GM12801 (cell line): ENCODE measurements around the gene ASPDH.

Experiments
- TF ChIP-seq, protein P1 (sequence below): IDR thresholded peaks from one replicate; pipeline ENCODE4 v1.5.1; 2011; ENCODE audit warnings: control low read depth; ENCODE audit not compliant: insufficient read length; ENCODE audit errors: extremely low read depth

The ASPDH gene

DNA sequence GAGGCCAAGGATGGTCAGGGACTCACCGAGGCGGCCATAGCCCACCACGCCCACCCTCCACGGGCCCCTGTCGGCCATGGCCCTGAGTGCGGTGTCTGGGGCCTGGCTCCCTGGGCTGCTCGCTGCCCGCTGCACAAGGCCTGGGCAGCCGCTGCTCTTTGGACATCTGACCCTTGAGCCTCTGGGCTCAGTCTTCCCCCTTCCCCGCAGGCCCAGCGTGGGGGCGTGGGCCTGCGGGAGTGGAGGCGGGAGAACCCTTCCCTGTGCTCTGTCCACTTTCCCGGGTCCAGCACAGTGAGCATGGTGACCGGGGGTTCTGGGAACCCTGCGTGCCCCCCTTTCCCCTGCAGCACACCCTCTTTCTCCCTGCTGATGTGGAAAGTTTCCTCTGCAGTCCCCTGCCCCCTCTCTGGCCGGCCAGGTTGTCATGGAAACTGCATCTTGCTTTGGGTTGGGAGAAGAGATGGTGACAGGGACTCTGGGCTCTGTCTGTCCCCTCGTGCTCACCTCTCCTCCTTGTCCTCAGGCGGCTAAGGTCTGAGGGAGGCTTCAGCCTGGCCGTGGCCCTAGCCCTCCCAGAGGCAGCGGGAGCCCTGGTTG, at the start of gene ASPDH:
Gene ASPDH (minus strand): TSS at position 168 of the 600 bp plus-strand sequence. CDS start 90 bp downstream, at position 78.
- TF ChIP-seq, protein P1, sequence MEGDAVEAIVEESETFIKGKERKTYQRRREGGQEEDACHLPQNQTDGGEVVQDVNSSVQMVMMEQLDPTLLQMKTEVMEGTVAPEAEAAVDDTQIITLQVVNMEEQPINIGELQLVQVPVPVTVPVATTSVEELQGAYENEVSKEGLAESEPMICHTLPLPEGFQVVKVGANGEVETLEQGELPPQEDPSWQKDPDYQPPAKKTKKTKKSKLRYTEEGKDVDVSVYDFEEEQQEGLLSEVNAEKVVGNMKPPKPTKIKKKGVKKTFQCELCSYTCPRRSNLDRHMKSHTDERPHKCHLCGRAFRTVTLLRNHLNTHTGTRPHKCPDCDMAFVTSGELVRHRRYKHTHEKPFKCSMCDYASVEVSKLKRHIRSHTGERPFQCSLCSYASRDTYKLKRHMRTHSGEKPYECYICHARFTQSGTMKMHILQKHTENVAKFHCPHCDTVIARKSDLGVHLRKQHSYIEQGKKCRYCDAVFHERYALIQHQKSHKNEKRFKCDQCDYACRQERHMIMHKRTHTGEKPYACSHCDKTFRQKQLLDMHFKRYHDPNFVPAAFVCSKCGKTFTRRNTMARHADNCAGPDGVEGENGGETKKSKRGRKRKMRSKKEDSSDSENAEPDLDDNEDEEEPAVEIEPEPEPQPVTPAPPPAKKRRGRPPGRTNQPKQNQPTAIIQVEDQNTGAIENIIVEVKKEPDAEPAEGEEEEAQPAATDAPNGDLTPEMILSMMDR: no peak

- TF ChIP-seq, protein P1: no peak
Observed at GRCh38 chr19:50562996-50563395, 49.3 kb upstream of the ASPDH start.

DNA sequence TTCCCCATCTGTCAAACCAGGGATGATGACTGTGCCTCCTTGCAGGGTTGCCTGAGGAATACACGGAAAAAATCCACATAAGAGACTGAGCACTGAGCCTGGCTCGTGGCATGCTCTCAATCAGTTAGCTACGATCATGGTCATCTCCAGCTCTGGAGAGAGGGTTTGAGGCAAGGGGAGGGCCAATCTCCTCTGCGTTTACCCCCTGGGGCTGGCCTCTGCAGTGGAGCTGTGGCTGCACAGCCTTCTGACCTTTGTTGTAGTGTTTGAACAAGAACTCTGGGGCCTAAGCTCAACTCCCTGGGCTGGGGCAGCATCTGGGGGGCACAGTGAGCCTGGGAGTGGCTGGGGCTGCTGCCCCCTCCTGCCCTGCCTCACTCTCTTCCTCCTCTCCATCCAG, 48.6 kb upstream of the ASPDH start:
- TF ChIP-seq, protein P1: no peak

DNA sequence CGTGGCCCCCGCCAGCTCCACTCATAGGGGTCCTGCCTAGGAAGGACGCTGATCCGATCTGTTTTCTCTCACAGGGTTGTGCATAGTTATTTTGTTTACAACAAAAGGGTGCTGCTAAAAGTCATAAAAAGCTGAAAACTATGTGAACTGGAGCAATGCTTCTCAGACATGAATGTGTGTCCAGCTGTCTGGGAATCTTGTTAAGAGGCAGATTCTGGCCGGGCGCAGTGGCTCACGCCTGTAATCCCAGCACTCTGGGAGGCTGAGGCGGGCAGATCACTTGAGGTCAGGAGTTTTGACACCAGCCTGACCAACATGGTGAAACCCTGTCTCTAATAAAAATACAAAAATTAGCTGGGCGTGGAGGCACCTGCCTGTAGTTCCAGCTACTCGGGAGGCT, 45.9 kb upstream of the ASPDH start:
- TF ChIP-seq, protein P1: no peak

- TF ChIP-seq, protein P1: no peak
Observed at GRCh38 chr19:50558449-50558848, 44.7 kb upstream of the ASPDH start.

DNA sequence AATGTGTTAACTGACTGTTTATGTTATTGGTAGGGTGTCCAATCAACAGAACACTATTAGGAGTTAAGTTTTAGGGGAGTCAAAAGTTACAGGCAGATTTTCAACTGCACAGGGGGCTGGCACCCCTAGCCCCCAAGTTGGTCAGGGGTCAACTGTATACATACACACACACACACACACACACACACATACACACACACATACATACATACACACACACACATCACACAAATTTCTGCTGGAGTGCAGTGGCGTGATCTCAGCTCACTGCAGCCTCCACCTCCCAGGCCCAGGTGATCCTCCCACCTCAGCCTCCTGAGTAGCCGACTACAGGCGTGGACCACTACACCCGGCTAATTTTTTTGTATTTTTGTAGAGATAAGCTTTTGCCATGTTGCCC, 44.3 kb upstream of the ASPDH start:
- TF ChIP-seq, protein P1: no peak

- TF ChIP-seq, protein P1: no peak
Observed at GRCh38 chr19:50557009-50557613, 43.4 kb upstream of the ASPDH start.
